NCI-H1417 treated with DMSO at 0.1 percent for 48 hours (cell line): ENCODE results near the gene TMC3.

Source experiments
- DNase-seq: peaks from one replicate; lab custom pipeline; 2025; lab: John Stamatoyannopoulos, UW

Gene TMC3

DNA sequence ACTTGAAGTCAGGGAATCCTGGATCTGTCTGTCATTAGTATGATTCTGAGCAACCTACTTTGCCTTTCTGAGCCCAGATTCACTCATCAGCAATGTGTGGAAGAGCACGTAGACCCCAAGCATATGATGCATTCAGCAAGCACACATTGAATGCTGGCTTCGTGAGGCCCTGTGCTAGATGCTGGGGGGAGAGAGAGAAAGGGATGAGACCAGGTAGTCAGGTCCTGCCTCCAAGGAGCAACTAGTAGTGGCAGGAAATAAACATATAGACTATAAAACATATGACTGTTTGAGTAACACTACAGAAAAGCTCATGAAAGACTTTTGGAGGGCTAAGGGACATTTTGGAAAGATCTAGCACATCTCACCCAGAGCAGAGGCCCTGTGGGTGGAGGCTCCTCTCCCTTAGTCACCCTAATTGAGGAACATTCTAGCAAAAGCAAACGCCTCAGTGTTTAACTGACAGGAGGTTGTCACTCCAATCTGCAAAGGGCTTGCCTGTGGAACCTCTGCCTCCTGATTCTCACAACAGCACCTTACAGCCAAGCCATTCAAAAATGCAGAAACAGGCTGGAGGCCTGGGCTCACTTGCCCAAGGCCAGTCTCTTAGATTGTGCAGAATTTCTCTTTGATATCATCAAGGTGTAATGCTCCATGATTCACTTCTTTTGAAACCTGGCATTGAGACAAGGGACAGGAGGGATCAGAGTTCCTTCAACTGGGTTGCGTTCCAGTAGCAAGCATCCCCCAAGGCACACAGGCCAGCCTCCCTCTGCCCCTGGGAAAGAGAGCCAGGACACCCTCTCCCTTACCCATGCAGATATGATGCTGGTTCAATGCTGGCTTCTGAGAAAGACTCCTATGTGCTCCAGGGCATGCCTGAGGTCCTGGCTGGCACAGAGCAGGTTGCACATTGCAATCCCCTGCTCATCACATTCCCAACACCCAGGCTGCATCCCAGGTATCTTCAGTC is 76.1 kb downstream of the TMC3 start:
- no peak for DNase-seq

- DNase-seq: no peak
Observed at GRCh38 chr15:81297147-81297572, 76.9 kb downstream of the TMC3 start.

DNA sequence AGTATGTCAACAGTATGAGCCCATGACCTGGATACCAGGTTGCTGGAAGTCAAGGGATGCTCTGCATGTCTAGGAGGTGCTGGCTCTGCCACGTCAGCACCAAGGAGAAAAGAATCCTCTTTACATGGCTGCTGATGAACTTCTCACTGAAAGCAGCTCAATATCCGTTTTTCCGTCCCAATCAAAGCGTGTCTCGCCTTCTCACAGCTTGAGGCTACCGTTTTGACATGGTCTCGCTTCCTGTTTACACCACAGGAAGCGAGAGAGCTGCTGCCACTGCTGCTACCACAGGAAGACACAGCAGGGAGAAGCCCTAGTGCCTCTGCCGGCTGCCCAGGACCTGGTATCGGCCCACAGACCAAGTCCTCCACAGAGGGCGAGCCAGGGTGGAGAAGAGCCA is 77.3 kb downstream of the TMC3 start:
- DNase-seq: peak; percentile 4

- DNase-seq: no peak
Observed at GRCh38 chr15:81296186-81296585, 77.8 kb downstream of the TMC3 start.

GRCh38 chr15:81295486-81296121 is 78.4 kb downstream of the TMC3 start:
- DNase-seq: no peak

GRCh38 chr15:81294516-81294880 is 79.5 kb downstream of the TMC3 start:
- peak; percentile 5 for DNase-seq

- no peak for DNase-seq
Observed at GRCh38 chr15:81293728-81294515, 80.1 kb downstream of the TMC3 start.

- DNase-seq: no peak
Observed at GRCh38 chr15:81292523-81293001, 81.5 kb downstream of the TMC3 start.

- DNase-seq: no peak
Observed at GRCh38 chr15:81291916-81292522, 82.0 kb downstream of the TMC3 start.

GRCh38 chr15:81289910-81290309 is 84.1 kb downstream of the TMC3 start:
- no peak for DNase-seq

DNA sequence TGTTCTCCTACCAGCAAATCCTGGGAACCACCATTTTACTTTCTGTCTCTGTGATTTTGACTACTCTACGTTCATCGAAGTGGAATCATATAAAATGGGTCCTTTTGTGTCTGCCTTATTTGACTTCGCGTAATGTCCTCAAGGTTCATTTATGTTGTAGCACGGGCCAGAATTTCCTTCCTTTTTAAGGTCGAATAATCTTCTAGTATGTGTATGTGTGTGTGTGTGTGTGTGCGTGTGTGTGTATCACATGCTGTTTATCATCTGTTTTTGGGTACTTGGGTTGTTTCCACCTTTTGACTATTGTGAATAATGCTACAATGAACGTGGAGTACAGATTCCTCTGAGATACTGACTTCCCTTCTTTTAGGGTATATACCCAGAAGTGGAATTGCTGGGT is 85.4 kb downstream of the TMC3 start:
- no peak for DNase-seq

- no peak for DNase-seq
Observed at GRCh38 chr15:81288040-81288439, 86.0 kb downstream of the TMC3 start.

GRCh38 chr15:81286621-81287121 is 87.3 kb downstream of the TMC3 start:
- DNase-seq: no peak

- DNase-seq: no peak
Observed at GRCh38 chr15:81285461-81285860, 88.6 kb downstream of the TMC3 start.

DNA sequence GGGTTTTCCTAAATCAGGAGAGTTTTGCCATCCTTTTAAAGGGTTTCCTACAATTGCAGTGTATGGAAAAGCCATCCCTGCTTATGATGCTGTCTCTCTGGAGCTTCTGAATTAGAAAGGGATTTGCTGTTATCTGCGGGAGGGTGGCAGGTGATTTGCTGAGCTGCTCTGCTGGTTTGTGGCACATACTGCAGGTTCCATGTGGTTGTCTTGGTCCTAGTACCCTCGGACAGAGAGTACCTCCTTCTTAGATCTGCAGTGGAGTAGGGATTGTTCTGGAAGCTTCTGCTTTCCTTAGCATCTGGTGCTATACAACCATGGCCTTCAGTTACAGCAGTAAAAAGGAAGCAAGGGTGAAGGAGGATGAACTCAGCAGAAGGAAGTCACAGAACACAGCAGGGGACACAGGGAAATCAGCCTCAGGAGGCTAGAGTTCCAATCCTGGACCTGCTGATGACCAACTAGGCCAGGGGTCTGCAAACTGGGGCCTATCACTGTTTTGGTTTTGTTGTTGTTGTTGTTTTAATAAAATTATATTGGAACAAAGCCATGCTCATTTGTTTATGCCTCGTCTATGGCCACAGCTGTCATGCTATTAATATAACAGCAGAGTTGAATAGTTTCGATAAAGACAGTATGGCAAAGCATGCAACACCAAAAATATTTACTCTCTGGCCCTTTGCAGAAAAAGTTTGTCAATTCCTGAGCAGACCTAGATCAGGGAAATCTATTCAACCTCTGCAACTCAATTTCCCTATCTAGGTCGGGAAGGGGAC is 89.6 kb downstream of the TMC3 start:
- no peak for DNase-seq

GRCh38 chr15:81282911-81283310 is 91.1 kb downstream of the TMC3 start:
- no peak for DNase-seq

DNA sequence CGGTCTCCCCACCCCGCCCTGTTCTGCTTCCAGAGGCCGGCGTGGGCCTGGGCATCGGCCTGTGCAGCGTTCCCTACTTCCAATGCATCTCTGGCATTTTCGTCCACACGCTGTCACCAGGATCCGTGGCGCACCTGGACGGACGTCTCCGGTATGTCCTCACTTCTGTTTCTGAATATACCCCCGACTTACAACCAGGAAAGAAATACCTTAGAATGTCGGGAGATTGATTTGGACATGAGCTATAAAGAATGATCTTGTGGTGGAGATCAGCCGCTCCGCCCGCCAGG is 91.5 kb downstream of the TMC3 start:
- DNase-seq: no peak

DNA sequence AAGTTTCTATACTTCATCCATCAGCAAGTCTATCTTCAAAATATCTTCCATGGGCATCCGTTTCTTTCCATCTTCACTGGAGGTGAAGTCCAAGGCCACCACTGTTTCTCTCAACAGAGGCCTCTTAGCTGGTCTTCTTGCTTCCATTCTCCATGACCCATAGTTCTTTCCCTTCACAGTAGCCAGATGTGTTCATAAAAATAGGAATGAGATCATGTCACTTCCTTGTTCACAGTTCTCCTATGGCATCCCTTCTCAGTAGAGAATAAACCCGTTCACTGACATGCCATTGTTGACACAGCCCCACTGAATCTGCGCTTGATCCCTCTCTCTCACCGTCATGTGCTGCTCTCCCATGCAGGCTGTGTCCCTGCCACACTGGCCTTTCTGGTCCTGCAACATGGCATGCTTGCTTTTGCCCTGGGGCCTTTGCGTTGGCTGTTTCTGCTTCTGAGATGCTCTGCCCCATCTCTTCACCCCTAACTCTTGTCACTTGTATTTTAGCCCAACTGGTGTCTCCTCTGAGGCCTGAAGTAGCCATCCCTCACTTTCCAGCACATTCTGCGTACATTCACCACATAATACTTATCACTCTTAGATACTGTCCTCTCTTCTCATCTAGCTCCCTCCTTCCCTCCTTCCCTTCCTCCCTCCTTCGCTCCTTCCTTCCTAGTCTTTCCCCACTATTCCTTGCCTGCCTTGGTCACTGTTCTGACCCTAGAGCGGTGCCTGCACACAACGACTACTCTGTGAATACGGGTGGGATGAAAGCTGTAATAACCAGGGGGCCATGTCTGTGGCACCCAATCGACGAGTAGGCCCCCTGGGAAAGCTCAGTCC is 92.0 kb downstream of the TMC3 start:
- DNase-seq: no peak

DNA sequence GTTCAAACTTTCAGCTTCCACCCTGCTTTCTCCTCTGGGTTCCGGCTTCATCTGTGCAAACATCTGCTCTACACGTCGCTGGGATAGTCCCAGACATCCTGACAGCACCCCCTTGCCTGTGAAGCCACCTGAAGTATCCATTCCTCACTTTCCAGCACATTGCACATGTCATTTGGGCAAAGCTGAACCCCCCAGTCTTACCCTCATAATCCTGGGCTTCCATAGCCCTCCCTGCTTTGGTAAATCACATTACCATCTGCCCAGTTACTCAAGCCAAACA is 92.6 kb downstream of the TMC3 start:
- DNase-seq: no peak
